ENCODE measurements around the gene TIAM2.

The TIAM2 gene

GRCh38 chr6:155026706-155027045 is 31.6 kb downstream of the TIAM2 start:
- DNase-seq = no peak

GRCh38 chr6:155030148-155030720 is 35.1 kb downstream of the TIAM2 start:
- no peak for DNase-seq

GRCh38 chr6:155031091-155031490 is 36.0 kb downstream of the TIAM2 start:
- no peak for DNase-seq

GRCh38 chr6:155033021-155033791 is 38.1 kb downstream of the TIAM2 start:
- DNase-seq = no peak

GRCh38 chr6:155036907-155037306 is 41.8 kb downstream of the TIAM2 start:
- DNase-seq = no peak

GRCh38 chr6:155038104-155038503 is 43.0 kb downstream of the TIAM2 start:
- DNase-seq = no peak

- no peak for DNase-seq
These were observed 43.4 kb downstream of the TIAM2 start for GRCh38 chr6:155038527-155038926.

- no peak for DNase-seq
These were observed 44.5 kb downstream of the TIAM2 start for GRCh38 chr6:155039618-155040017.

GRCh38 chr6:155040154-155040553 is 45.0 kb downstream of the TIAM2 start:
- DNase-seq = no peak

- no peak for DNase-seq
These were observed 46.0 kb downstream of the TIAM2 start for GRCh38 chr6:155040901-155041650.

- no peak for DNase-seq
These were observed 46.7 kb downstream of the TIAM2 start for GRCh38 chr6:155041741-155042279.

- no peak for DNase-seq
These were observed 47.9 kb downstream of the TIAM2 start for GRCh38 chr6:155042983-155043382.

- no peak for DNase-seq
These were observed 50.7 kb downstream of the TIAM2 start for GRCh38 chr6:155045561-155046404.

GRCh38 chr6:155047523-155047922 is 52.4 kb downstream of the TIAM2 start:
- no peak for DNase-seq

- peak; percentile 2 for DNase-seq
These were observed 55.2 kb downstream of the TIAM2 start for GRCh38 chr6:155050311-155050710.

GRCh38 chr6:155054491-155055250 is 59.6 kb downstream of the TIAM2 start:
- no peak for DNase-seq

- no peak for DNase-seq
These were observed 60.6 kb downstream of the TIAM2 start for GRCh38 chr6:155055729-155056128.

- no peak for DNase-seq
These were observed 61.6 kb downstream of the TIAM2 start for GRCh38 chr6:155056756-155057155.

GRCh38 chr6:155061381-155061780 is 66.3 kb downstream of the TIAM2 start:
- DNase-seq = no peak

- no peak for DNase-seq
These were observed 67.8 kb downstream of the TIAM2 start for GRCh38 chr6:155062866-155063341.

- DNase-seq = no peak
These were observed 69.2 kb downstream of the TIAM2 start for GRCh38 chr6:155064303-155064702.

GRCh38 chr6:155066361-155066760 is 71.2 kb downstream of the TIAM2 start:
- no peak for DNase-seq
